GM21717 (cell line): ENCODE data around the gene MOV10L1.

ENCODE experiments used
- ATAC-seq: cut with Tn5 transposase; IDR thresholded peaks from one replicate; pipeline ENCODE4 v1.9.1; 2021; ENCODE audit warnings: mild to moderate bottlenecking, moderate library complexity; ENCODE audit not compliant: unreplicated experiment

MOV10L1 gene

DNA sequence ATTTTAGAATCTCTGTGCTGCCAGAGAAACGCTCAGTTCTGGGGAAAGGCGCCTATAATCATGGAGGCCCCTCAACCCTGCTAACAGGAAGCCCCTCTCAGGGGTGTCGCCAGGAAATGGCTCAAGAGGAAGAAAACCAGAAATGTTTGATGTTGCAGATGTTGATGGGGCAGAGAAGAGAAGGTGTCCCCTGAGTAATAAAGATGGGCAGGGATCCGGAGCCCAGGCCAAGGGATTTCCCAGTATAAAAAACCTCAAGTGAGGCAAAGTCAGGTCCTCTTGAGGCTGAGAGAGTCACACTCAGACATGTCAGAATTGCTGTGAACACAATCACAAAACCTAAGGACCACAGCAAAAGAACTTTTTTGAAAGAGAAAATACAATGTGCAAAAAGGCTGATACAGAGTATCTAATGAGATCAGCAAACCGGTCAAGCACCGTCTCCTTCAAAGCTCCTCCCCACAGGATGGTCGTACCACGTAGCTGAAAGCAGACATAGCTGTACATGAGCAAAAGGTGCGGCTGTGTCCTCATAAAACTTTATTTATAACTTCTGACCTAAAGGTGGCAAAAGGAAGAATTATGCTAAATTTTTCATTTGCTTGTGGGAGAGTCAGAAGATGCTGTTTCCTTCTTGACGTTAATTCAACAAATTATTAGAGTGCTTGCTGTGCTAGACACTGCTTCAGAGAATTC is 12.2 kb downstream of the MOV10L1 start:
- ATAC-seq = no peak

- no peak for ATAC-seq
Measured at GRCh38 chr22:50102946-50103345, 13.1 kb downstream of the MOV10L1 start.

- no peak for ATAC-seq
Measured at GRCh38 chr22:50104141-50104544, 14.3 kb downstream of the MOV10L1 start.

GRCh38 chr22:50105208-50106100 is 15.6 kb downstream of the MOV10L1 start:
- ATAC-seq = no peak

DNA sequence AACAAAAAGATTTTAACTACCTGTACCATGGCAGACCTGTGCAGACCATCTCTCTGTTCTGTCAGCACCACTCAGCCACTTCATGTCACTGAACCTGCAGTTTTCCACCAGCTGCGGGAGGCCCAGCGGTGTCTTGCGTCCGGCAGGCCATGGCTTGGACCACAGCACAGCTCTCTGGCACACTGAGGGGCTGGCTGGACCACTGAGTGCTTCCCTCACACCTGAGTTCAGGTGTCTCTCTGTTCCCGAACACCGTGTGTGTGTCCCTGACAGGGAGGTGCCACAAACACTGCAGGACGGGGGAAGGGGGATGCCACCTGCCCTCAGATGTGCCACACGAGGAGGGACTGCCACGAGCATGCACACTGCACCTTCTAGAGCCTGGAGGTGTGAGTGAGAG is 17.7 kb downstream of the MOV10L1 start:
- ATAC-seq = no peak

GRCh38 chr22:50111056-50111455 is 21.2 kb downstream of the MOV10L1 start:
- ATAC-seq = no peak

GRCh38 chr22:50112151-50113118 is 22.6 kb downstream of the MOV10L1 start:
- no peak for ATAC-seq

GRCh38 chr22:50114221-50115021 is 24.6 kb downstream of the MOV10L1 start:
- ATAC-seq = no peak

- ATAC-seq = no peak
Measured at GRCh38 chr22:50115693-50116092, 25.9 kb downstream of the MOV10L1 start.

- no peak for ATAC-seq
Measured at GRCh38 chr22:50117168-50117762, 27.5 kb downstream of the MOV10L1 start.

- ATAC-seq = no peak
Measured at GRCh38 chr22:50118129-50118528, 28.3 kb downstream of the MOV10L1 start.

DNA sequence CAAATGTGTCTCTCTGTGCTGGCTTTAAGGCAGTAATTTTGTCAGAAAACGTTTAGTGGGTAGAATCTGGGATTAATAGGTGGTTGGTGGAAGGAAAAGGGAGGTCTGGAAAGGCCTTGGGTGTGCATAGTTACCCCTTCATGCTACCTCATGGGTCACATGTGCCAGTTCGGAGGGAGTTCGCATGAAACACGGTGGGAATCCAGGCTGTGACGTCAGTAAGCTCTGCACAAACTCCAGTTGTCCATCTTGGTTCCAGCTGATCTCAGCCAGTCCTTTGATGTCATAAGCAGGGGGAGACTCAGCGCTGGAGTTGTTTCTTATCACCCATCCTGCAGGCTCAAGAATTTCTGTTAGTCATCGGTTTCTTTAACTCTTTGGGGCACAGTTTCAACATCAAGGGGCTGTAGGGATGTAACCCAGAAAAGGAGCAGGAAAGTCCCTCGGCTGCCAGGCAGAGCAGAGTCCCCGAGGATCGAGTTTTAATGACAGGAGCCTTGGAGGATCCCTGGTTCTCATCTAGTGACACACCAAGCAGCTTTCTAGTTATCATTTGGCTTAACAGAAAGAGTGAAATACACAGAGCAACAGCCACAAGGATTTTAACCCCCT is 28.9 kb downstream of the MOV10L1 start:
- ATAC-seq = no peak

GRCh38 chr22:50119169-50119767 is 29.5 kb downstream of the MOV10L1 start:
- ATAC-seq = no peak

DNA sequence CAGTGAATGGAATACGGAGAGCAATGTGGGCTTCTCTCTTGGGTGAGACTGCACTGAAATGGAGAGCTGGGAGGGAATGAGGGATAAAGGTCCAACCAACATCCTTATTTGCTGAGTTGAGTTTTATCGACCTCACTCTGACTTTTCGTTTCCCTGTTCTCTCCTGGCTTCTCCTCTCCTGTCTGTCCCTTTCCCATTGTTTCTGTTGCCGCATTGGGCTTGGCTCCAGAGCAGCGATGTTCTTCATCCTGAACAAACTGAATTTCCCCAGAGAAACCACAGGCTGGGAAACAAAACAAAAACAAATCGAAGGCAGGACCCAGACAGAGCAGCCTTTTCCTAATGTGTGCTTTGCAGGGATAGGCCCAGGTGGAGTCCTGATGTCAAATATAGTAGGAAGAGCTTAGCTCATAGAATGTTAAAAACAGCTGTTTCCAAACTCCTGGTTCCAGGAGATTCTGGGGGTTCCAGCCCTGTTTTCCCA is 30.0 kb downstream of the MOV10L1 start:
- ATAC-seq = no peak

DNA sequence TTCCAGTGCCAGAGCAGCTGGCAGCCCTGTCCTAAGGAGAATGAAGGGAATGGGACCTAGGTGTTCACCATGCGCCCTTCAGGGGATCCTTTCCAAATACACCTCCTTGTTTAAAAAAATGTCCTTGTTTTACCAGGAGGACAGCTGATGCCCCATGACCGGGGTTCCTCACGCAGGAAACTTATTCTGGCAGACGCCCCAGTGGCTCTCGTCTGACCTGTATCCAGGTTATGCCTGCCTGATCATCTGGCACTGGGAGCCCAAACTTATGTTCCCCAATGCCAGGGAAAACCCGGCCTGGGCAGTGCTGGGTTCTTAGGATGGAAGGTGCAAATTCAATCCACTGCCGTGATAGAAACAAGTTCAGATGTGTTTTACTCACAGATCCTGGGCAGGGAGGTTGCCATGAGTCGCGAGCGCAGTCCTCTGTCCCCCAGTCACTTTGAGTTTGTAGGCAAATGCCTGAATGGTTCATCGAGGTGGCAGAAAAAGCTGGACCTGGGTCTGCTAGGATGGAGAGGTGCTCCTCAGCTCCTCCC is 31.5 kb downstream of the MOV10L1 start:
- ATAC-seq = no peak

DNA sequence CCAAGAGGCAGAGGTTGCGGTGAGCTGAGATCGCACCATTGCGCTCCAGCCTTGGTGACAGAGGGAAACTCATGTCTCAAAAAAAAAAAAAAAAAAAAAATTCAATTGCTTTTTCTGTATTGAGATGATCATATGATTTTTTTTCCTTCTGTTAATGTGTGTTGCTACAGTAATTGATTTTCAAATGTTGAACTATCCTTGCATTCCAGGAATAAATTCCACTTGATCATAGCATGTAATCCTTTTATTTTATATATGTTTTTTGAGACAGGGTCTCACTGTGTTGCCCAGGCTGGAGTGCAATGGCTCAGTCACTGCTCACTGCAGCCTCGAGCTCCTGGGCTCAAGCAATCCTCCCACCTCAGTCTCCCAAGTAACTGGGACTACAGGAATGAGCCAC is 33.3 kb downstream of the MOV10L1 start:
- no peak for ATAC-seq

- ATAC-seq = no peak
Measured at GRCh38 chr22:50125029-50125428, 35.2 kb downstream of the MOV10L1 start.

GRCh38 chr22:50129121-50129736 is 39.4 kb downstream of the MOV10L1 start:
- no peak for ATAC-seq
